Activated CD4-positive, alpha-beta T cell treated with anti-CD3 and anti-CD28 coated beads for 4 hours (primary cell): ENCODE results near the gene PTPN22.
A peak's percentile ranks its signal among the peaks of the same experiment; 100 is the strongest.

Experiments used
- DNase-seq, 2 donors: peaks; one replicate each; pipeline ENCODE4 v3.0.0-alpha.2; 2020

The PTPN22 gene

DNA sequence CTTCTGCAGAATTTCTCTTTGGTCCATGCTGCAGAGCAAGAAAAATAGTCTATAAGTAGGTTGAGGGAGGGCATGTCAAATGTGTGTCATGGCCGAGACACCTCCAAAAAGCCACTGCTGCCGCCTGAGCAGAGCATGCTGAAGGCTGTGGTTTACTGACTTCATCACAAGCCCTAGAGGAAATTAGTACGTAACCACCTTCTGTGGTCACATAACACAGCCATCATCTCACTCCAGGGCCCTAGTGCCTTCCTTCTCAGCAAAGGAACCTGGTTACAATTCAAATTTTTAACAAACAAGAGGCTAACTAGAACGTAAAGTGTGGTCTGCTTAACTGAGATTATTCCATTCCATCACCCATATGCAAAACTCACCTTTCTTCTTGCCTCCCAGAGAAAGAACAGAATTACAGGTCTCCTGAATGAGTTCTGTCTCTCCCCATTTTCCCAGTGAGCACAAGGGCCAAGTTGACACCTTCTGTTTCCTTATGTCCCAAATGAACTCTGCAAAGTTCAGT, at the start of gene PTPN22:
Gene PTPN22, minus strand, starts transcription at position 116 of the 517 bp plus-strand sequence.
- DNase-seq = peak; percentile 79 to 81

- DNase-seq = no peak
Observed at GRCh38 chr1:113918243-113918642, 46.7 kb upstream of the PTPN22 start.

DNA sequence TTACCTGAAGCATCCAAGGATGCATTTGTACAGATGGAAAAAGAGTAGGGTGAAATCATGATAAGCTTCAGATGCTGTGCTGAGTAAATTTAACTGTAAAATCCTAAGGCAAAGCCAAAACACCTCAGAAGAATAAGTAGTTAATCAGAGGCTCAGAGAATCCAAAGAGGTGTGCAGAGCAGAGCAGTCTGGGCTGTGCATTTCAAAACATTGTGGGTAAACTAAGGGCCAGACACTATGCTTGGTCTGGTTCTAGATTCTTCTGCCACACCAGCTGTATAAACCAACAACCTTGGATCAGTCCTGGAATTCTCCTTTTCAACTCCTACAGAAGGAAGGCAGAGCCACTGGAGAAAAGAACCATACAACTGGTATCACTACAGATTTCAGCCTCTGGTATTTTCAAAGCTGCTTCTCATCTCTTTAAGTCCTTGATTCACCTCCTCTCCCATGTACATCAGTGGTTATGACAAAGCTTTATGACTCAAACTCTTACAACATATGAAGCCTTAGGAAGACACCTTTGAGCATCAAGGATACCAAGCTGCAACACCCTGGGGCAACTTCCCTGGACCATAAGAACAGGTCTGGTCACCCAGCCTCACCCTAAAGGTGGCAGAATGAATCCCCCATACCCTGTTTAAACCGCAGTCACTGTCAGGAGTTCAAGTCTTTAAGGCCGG, 46.0 kb upstream of the PTPN22 start:
- no peak for DNase-seq

- DNase-seq = no peak
Observed at GRCh38 chr1:113916974-113917373, 45.5 kb upstream of the PTPN22 start.

DNA sequence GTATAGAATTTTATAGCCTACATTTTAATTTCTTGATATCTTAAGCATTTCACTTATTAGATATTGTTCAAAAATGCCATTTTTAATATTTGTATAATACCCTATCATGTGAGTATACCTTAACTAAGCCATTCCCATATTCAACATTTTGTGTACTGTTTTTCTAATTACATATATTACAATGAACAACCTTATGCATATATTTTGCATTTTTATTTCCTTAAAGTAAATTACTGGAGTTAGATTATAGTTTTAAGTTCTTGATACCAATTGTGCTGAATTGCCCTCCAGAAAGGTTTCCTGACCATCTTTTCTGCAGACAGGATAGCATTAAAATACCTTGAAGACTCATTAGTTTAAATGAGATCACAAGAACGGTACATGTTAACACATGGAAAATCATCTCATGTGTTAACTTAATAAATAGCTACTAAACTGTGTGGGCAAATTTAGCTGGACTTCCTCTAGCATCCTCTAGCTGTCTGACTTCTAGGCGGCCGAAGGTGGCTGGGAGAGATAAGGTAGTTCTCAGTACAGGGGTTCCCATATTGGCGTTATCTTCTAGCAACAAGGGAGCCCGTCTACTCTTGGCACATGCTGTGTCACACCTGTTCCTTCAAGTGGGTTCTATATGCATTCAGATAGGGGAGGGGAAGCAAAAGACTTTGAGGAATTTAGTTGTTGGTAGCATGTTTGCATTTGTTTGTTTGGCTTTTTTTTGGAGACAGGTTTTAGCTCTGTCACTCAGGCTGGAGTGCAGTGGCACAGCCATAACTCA, 42.6 kb upstream of the PTPN22 start:
- no peak for DNase-seq

DNA sequence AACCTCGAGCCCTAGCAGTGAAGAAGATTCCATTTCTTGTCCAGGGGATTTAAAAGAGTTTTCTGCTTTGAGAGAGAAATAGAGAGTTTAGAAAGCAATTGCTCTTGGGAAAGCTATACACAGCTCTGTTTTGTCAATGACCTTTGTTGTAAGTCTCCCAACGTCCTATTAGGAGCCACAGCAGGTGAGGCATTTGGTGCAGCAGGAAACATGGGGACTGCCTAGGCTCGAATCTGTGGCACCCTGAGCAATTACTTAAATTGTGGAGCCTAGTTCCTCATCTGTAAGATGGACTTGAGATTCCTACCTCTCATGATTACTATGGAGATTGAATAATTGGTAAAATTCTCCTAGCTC, 41.8 kb upstream of the PTPN22 start:
- no peak for DNase-seq

- no peak for DNase-seq
Observed at GRCh38 chr1:113912594-113913311, 41.2 kb upstream of the PTPN22 start.

DNA sequence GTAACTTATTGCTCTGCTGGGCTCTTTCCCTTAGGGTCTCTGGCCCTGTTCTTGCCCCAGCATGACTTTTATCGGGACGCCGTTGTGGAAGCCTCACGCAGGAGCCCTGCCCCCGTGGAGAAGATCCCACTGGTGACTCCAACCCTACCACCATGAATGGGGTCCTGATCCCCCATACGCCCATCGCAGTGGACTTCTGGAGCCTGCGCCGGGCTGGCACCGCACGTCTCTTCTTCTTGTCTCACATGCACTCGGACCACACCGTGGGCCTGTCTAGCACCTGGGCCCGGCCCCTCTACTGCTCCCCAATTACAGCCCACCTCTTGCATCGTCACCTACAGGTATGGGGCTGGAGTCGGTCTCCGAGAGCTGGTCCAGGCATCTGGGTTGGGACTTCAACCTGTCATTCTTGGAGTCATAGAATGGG, 33.9 kb upstream of the PTPN22 start:
- no peak for DNase-seq

DNA sequence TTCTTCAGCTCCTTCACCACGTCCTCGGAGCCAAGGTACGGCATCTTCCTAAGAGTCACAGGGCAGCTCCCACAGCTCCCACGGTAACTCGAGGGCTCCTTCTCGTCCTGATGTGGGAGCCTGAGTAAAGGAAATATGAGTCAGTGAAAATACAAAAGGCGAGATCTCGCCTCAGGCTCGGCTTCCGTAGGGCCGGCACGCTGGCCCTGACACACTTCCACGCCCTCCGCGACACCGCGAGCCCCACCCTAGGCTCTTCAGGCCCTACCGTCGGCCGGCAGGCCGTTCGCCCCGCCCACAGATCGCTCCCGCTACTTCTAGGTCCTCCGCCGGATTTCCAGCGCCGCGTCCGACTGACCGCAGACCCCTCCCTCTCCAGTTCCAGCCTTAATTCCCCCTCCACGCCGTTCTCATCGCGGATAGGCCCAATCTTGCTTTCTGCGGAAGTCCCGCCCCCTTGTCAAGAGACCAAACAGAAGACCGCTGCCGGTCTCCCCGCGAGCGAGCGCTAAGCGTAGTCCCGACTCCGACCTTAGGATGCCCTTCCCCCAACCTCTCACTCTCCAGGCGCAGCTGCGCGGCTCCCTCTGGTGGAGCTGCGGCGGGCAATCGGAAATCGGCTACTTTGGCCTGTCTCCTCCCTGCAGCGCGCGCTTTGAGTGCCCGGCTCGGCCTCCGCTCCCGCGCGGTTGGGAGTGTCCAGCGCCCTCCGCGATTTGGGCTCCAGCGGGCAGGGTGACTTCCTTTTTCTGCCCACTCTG, 33.3 kb upstream of the PTPN22 start, which contains the start of the genes AP4B1 and DCLRE1B:
Gene AP4B1, minus strand, starts transcription at position 126 of the 761 bp plus-strand sequence. Its CDS starts 82 bp downstream, at position 44.
Gene DCLRE1B, plus strand, starts transcription at position 653 of the 761 bp plus-strand sequence. CDS start 261 bp downstream, outside the sequence.
- DNase-seq = peak; percentile 96 to 97

- no peak for DNase-seq
Observed at GRCh38 chr1:113904293-113904673, 32.8 kb upstream of the PTPN22 start.

DNA sequence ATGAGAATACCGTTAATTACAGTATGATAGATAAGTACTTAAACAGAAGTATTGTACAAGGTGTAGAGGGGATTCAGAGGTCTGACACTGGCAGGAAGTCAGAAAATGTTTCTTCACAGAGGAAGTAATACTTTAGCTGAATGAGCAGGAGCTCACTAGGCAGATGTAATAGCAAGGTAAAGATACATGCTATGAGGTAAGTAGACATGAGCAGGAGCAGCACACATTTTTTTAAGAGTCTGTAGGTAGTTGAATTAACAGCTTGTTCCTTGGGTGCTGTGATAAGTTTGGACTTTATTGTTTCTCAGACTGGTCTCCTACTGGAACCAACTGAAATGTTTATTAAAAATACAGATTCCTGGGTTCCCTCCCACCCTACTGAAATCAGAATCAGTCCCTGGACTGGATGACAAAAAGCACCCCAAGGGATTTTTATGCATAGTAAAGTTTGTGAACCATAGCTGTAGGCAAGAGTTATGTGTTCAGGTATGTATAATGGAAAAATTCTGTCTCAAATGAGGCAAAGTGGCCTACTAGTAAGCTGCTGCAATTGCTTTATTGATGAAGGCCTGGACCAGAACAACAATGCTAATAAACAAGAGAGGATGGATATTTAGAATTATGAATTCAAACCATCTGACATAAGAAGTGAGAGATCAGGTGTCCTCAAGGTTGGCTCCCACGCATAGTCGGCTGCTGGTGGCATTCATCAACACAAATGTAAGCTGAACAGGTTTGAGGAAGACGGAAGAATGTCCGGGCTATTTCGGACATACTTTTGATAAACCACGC, 32.2 kb upstream of the PTPN22 start:
- peak; percentile 14 to 16 for DNase-seq

GRCh38 chr1:113901191-113901590, 29.7 kb upstream of the PTPN22 start:
- no peak for DNase-seq

GRCh38 chr1:113899111-113899510, 27.6 kb upstream of the PTPN22 start:
- DNase-seq = no peak

DNA sequence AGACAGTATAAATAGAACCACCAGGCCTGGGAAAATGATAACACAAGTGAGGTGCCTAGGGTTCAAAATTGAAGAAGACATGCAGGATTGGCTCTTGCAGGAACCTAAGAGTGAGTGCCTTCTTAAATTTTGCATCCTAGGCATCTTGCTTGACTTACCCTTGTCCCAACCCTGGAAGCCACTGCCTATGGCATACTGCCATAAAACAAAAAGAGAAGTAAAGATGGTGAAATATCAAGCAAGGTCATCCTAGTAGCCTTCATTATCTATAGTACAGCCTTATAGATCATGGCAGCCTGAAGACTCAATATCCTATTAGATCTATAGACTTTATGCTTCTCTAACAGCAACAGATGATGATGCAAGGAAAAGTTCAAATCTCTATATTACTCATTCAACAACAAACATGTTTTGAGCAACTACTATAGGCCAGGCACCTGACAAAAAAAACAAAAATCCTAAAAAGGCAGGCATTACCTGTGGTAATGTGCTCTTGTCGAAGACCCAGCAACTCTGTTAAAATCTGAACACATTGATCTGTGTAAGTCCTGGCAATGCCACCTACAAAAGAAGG, 26.8 kb upstream of the PTPN22 start:
- DNase-seq = no peak

GRCh38 chr1:113895961-113896360, 24.4 kb upstream of the PTPN22 start:
- no peak for DNase-seq

DNA sequence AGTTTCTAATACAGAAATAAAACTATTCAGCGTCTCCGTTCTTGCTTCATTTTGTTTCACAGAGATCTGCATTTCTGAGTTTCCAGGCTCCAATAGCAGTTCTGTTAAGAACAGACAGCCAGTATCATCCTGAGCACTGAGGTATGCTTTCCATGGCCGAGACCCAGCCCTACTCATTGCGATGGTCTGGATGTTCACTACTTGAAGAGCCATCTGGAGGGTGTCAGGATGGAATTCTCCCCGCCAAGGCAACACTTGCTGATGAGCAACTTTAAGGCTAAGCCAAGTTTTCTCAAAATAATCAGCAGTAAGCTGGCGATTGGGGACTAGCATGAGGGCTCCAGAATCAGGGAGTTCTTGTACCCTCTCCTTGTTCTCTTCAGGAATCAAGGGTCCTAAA, 23.6 kb upstream of the PTPN22 start:
- DNase-seq = no peak

GRCh38 chr1:113893267-113893666, 21.8 kb upstream of the PTPN22 start:
- no peak for DNase-seq

DNA sequence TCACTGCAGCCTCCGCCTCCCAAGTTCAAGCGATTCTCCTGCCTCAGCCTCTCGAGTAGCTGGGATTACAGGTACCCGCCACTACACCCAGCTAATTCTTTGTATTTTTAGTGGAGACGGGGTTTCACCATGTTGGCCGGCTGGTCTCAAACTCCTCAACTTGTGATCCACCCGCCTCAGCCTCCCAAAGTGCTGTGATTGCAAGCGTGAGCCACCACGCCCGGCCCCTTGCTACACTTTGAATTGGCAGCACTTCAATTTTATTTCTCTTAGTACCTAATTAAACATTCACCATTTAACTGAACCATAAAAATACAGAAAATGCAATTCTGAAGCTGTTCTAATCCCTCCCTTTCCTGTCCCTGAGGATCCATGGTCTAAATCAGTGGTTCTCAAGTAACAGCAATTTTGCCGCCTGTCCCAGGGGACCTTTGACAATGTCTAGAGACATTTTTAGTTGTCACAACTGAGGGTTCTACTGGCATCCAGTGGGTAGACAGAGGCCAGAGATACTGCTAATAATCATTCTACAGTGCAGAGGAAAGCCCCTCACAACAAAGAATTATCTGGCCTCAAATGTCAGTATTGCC, 20.2 kb upstream of the PTPN22 start:
- DNase-seq = no peak

GRCh38 chr1:113890816-113891215, 19.3 kb upstream of the PTPN22 start:
- no peak for DNase-seq

DNA sequence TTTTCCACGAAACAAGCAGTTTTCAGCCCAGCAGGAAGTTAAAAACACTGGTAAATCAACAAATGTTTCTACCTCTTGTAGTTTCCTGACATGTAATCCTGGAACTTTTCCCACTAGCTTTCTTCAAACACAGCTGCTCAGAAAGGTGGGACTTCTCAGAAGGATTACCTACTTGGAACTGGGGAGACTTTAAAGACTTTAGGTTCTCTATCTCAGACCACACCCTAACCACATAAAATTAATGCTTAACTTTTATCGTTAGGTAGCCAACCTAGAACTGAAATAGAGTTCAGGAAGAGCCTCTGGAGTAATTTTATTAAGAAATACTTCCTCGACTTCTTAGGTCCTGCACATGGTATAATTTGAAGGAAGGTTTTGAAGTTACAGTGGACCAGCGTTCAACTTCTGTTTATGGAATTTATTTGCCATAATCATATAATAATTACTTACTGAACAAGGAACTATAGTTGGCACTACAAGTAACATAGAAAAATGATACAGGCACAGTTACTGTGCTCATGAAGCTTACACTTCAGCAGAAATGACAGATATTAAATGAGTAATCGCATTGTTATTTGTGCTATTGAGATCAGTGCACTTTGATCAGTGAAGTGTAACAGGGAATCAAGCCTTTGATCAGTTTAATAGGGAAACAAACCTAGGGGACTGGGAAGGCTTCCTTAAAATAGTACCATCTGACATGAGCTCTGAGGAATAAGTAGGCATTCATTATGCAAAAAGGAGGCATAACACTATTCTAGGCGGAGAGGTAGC, 16.1 kb upstream of the PTPN22 start, which contains the start of gene BCL2L15:
Gene BCL2L15, minus strand, starts transcription at position 180 of the 774 bp plus-strand sequence. CDS start 206 bp downstream, outside the sequence.
- DNase-seq = no peak
